SK-N-SH treated with all-trans-retinoic acid at 6 μM for 48 hours (cell line): ENCODE measurements around the gene RNF215.

Experiments used
- ARNTL ChIP-seq: fragments of 450-650 bp; formaldehyde crosslinking; IDR thresholded peaks from 2 replicates; pipeline ENCODE4 v1.5.0; 2020; ENCODE audit warnings: low read depth, mild to moderate bottlenecking, moderate library complexity, borderline replicate concordance
- ESRRG ChIP-seq: fragments of 250-450 bp; sonication (Bioruptor Pico); IDR thresholded peaks from 2 replicates; pipeline ENCODE4 v1.6.1; 2021; ENCODE audit warnings: mild to moderate bottlenecking
- ISL1 ChIP-seq: fragments of 250-450 bp; sonication (Bioruptor Pico); IDR thresholded peaks from 2 replicates; pipeline ENCODE4 v2.1.2; 2022; ENCODE audit warnings: mild to moderate bottlenecking, moderate library complexity
- RARB ChIP-seq: fragments of 250-450 bp; sonication (Bioruptor Pico); IDR thresholded peaks from 2 replicates; pipeline ENCODE4 v1.8.0; 2021; ENCODE audit warnings: mild to moderate bottlenecking, moderate library complexity
- TOX ChIP-seq: fragments of 250-450 bp; sonication (Bioruptor Pico); IDR thresholded peaks from 2 replicates; pipeline ENCODE4 v1.8.0; 2021; ENCODE audit warnings: mild to moderate bottlenecking, moderate library complexity, borderline replicate concordance
- ZC3H10 ChIP-seq: fragments of 250-450 bp; sonication (Bioruptor Pico); IDR thresholded peaks from 2 replicates; pipeline ENCODE4 v1.5.1; 2021; ENCODE audit warnings: mild to moderate bottlenecking, moderate library complexity
- ZFP3 ChIP-seq: fragments of 250-450 bp; sonication (Bioruptor Pico); IDR thresholded peaks from 2 replicates; pipeline ENCODE4 v1.5.0; 2020; ENCODE audit warnings: mild to moderate bottlenecking, moderate library complexity
- ZFP30 ChIP-seq: fragments of 450-650 bp; formaldehyde crosslinking; IDR thresholded peaks from 2 replicates; pipeline ENCODE4 v1.5.0; 2022; ENCODE audit warnings: mild to moderate bottlenecking, moderate library complexity
- ZNF8 ChIP-seq: fragments of 450-650 bp; formaldehyde crosslinking; IDR thresholded peaks from 2 replicates; pipeline ENCODE4 v1.5.0; 2020; ENCODE audit warnings: mild to moderate bottlenecking, moderate library complexity
- TF ChIP-seq, protein P1 (sequence below): fragments of 250-450 bp; sonication (Bioruptor Pico); IDR thresholded peaks from 2 replicates; pipeline ENCODE4 v1.8.0; 2020; ENCODE audit warnings: mild to moderate bottlenecking, moderate library complexity, borderline replicate concordance
- TF ChIP-seq, protein P2 (sequence below): fragments of 250-450 bp; sonication (Bioruptor Pico); IDR thresholded peaks from 2 replicates; pipeline ENCODE4 v1.5.0; 2020; ENCODE audit warnings: mild to moderate bottlenecking, moderate library complexity
- TF ChIP-seq, protein P3 (sequence below): fragments of 250-450 bp; sonication (Bioruptor Pico); IDR thresholded peaks from 2 replicates; pipeline ENCODE4 v1.5.1; 2020; ENCODE audit warnings: low read depth, mild to moderate bottlenecking, moderate library complexity

DNA sequence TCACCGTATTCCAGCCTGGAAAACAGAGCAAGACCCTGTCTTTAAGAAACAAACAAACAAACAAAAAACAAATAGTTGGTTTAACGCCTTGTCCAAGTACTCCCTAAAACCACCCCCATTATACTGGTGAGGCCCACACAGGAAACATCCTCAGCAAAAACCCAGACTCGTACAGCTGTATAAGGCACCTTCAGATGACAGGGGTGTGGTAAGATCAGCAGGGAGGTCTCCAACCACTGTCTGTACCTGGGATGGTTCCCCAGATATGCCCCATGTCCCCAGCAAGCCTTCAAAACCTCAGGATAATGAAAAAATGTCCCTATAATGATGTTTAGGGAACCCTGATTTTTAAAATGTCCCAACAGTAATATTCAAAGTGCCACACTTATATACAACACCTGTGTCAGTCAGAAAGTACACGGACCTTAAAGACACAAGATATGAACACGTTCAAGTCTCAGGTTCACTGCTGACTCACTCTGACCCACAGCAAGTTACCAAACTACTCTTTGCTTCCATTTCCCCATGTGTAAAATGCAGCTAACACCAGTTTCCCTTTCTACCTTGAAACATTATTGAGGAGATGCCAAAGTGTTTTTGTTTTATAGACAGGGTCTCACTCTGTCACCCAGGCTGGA is 39.8 kb downstream of the RNF215 start:
- TF ChIP-seq ARNTL (no peak), ZFP3 (CRISPR knock-in tag) (no peak), TOX (CRISPR knock-in tag) (no peak), ZC3H10 (CRISPR knock-in tag) (no peak), ZNF8 (CRISPR knock-in tag) (no peak), ESRRG (no peak), ISL1 (CRISPR knock-in tag) (no peak), RARB (no peak), ZFP30 (CRISPR knock-in tag) (no peak)
- TF ChIP-seq, protein P1, sequence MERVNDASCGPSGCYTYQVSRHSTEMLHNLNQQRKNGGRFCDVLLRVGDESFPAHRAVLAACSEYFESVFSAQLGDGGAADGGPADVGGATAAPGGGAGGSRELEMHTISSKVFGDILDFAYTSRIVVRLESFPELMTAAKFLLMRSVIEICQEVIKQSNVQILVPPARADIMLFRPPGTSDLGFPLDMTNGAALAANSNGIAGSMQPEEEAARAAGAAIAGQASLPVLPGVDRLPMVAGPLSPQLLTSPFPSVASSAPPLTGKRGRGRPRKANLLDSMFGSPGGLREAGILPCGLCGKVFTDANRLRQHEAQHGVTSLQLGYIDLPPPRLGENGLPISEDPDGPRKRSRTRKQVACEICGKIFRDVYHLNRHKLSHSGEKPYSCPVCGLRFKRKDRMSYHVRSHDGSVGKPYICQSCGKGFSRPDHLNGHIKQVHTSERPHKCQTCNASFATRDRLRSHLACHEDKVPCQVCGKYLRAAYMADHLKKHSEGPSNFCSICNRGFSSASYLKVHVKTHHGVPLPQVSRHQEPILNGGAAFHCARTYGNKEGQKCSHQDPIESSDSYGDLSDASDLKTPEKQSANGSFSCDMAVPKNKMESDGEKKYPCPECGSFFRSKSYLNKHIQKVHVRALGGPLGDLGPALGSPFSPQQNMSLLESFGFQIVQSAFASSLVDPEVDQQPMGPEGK (CRISPR knock-in tag) = no peak
- TF ChIP-seq, protein P2, sequence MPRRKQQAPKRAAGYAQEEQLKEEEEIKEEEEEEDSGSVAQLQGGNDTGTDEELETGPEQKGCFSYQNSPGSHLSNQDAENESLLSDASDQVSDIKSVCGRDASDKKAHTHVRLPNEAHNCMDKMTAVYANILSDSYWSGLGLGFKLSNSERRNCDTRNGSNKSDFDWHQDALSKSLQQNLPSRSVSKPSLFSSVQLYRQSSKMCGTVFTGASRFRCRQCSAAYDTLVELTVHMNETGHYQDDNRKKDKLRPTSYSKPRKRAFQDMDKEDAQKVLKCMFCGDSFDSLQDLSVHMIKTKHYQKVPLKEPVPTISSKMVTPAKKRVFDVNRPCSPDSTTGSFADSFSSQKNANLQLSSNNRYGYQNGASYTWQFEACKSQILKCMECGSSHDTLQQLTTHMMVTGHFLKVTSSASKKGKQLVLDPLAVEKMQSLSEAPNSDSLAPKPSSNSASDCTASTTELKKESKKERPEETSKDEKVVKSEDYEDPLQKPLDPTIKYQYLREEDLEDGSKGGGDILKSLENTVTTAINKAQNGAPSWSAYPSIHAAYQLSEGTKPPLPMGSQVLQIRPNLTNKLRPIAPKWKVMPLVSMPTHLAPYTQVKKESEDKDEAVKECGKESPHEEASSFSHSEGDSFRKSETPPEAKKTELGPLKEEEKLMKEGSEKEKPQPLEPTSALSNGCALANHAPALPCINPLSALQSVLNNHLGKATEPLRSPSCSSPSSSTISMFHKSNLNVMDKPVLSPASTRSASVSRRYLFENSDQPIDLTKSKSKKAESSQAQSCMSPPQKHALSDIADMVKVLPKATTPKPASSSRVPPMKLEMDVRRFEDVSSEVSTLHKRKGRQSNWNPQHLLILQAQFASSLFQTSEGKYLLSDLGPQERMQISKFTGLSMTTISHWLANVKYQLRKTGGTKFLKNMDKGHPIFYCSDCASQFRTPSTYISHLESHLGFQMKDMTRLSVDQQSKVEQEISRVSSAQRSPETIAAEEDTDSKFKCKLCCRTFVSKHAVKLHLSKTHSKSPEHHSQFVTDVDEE (CRISPR knock-in tag) = no peak
- TF ChIP-seq, protein P3, sequence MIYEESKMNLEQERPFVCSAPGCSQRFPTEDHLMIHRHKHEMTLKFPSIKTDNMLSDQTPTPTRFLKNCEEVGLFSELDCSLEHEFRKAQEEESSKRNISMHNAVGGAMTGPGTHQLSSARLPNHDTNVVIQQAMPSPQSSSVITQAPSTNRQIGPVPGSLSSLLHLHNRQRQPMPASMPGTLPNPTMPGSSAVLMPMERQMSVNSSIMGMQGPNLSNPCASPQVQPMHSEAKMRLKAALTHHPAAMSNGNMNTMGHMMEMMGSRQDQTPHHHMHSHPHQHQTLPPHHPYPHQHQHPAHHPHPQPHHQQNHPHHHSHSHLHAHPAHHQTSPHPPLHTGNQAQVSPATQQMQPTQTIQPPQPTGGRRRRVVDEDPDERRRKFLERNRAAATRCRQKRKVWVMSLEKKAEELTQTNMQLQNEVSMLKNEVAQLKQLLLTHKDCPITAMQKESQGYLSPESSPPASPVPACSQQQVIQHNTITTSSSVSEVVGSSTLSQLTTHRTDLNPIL (CRISPR knock-in tag) = no peak
